ENCODE measurements around the gene ZNF467.
A peak's percentile ranks its signal among the peaks of the same experiment; 100 is the strongest.

ZNF467 gene

DNA sequence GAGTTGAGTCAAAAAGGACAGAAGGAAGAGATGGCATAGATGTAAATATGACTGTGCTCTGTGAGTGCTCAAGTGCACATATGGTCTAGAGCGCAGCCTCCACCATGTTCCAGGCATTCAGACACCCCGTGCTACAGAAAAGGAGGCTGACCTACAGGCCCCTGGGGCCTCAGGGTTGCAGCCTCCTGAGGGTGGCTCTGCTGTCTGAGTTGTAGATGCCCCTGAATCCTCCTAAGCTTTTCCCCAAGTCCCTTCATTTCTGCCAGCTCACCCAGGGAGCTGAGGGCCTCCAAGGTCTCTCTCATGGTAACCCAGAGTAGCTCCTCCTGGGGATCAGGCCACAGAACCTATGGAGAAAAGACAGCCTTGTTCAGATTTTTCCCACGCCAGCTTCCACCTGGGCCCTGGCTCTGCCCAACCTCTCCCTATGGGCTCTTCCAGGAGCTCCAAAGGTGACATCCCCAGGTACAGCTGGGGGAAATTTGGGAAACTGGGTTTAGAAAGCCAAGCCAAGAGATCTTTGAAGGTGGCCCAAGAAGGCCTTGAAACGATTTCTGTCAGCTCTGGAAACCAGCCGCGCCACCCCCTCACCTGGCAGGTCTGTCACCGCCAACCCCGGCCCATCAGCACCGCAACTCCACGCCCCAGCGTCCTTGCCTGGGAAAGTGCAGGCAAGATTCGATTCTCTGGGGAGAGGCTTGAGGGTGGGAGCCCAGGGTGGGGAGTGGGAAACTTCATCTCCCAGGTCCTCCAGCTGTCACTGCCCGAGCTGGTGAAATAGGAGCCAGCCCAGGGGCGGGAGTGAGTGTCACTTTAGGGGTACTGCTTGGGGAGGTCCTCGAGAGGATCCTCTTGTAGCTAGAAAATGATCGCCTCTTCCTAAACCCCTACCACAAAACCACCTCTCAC is 2.4 kb downstream of the ZNF467 start:
- no peak for DNase-seq (ENCODE audit: low spot score)

DNA sequence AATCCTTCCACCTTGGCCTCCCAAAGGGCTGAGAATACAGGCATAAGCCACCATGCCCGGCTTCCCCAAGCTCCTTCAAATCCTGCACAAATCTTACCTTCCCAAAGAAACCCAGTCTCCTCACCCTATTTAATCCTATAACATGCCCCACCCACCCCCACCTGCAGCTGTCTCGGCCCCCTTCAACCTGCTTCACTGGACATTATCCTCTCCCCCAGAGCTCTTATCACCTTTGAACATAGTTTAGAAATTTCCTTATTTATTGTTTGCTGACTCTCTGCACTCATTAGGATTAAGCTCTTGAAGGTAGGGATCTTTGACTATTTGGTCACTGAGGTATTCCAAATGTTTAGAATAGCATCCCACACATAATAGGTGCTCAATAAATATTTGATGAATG is 3.5 kb downstream of the ZNF467 start:
- no peak for DNase-seq (ENCODE audit: low spot score)

DNA sequence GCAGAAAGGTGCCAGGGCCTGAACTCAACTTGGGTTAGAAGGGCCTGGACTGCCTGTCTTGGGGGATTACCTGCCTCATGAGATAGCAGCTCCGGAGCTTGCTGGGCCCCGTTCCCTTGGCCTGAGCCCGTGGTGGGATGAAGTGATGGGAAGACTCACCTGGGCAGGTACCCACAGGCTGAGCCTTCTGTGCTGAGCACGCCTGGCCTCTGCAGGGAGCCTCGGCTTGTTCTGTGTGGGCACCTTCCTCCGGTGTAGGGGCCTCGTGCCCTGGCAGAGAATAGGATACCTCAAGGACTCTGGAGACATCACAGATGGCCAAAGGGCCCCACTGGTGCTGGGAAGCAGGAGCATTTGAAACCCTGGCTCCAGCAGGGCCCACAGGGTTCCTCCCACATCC is 4.5 kb downstream of the ZNF467 start:
- DNase-seq (ENCODE audit: low spot score): no peak

DNA sequence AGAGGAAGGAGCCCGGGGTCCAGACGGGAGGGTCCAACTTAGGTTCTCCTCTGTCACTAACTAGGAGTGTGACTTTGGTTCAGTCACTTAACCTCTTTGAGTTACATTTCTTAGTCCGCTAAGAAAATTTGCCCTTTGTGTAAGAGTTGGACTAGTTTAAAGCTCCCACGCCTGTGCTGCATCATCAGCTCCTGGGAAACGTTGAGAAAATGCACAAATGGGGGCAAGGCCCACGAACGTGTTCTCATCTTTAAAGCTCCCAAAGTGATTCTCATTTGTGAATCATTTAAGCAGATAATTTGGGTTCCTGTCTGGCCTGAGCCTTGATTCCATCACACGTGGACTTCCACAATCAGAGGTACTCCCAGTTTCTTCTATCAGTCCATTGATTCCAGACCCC is 6.3 kb downstream of the ZNF467 start:
- no peak for DNase-seq (ENCODE audit: low spot score)

DNA sequence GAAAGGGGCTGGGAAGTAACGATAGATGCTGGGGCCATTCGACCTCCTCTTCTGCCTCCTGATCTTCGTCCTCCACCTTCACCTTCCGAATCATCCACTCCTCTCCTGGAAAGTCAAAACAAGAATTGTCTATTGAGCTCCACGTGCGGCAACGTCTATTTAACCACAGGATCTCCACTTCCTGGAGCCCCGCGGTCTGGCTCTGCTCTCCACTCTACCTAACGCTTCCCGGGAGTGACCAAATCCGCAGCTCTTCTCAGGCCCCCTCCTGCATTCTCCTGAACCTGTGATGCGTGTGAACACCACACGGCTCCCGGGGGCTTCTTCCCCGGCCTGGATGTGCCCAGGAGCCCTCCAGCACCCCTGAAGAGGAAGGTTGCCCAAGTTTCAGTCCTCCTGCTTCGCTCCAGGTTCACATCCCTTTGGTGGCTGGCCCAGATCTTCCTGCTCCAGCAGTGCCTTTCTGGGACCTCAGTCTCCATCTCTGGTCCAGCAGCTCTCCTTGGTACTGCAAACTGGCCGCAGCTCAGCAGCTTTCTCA is 7.2 kb downstream of the ZNF467 start:
- no peak for DNase-seq (ENCODE audit: low spot score)

DNA sequence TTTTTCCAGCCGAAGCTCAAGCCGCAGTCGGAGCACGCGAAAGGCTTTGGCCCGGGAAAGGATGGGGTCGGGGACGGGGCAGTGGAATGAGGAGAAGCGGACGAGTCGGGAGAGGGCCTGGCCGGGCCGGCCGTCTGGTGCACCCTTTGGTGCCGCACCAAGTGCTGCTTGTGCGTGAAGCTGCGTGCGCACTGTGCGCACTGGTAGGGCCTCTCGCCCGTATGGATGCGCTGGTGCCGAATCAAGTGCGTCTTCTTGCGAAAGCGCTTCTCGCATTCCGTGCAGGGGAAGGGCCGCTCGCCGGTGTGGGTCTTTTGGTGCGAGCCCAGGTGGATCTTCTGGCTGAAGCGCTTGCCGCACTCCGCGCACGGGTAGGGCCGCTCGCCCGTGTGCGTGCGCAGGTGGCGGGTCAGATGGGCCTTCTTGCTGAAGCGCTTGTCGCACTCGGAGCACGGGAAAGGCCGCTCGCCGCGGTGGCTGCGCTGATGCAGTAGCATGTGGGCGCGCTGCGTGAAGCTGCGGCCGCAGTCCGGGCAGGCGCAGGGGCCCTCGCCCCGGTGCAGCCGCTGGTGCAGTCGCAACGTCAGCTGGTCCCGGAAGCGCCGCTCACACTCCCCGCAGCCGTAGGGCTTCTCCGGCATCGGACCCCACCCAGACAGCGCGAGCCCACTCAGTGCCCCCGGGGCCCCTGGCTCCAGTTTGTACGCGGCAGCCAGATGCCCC is 7.8 kb downstream of the ZNF467 start:
- no peak for DNase-seq (ENCODE audit: low spot score)

DNA sequence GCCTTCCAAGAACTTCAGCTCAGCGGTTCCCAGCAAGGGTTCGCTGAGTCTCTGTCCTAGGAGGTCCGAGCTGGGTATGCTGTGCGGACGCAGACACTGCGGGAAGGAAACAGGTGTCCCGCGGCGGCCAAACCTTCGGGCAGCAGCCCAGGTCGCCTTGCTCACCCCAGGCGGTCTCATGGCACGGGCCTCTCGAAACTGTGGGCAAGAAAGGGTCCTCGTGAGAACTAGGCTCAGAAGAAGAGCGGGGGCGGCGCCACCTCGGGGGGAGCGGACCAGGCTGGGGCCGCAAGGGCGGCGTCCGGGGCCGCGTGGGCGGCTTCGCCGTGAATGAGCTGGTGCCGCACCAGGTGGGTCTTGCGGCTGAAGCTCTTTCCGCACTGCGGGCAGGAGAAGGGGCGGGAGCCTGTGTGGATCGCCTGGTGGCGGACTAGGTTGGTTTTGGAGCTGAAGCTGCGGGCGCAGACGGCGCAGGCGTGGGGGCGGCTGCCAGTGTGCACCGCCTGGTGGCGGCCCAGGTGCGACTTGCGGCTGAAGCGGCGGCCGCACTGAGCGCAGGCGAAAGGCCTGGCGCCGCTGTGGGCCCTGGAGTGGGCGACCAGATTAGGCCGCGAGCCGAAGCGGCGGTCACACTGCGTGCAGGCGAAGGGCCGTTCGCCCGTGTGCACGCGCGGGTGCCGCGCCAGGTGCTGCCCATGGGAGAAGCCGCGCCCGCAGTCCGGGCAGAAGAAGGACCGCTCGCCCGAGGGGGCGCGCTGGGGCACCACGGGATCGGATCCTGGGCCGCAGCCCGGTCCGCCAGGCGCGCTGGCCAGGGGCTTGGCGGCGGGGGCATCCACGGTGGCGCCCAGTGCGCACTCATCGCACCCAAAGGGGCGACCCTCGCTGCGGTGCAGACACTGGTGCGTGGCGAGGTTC is 8.6 kb downstream of the ZNF467 start:
- no peak for DNase-seq (ENCODE audit: low spot score)

DNA sequence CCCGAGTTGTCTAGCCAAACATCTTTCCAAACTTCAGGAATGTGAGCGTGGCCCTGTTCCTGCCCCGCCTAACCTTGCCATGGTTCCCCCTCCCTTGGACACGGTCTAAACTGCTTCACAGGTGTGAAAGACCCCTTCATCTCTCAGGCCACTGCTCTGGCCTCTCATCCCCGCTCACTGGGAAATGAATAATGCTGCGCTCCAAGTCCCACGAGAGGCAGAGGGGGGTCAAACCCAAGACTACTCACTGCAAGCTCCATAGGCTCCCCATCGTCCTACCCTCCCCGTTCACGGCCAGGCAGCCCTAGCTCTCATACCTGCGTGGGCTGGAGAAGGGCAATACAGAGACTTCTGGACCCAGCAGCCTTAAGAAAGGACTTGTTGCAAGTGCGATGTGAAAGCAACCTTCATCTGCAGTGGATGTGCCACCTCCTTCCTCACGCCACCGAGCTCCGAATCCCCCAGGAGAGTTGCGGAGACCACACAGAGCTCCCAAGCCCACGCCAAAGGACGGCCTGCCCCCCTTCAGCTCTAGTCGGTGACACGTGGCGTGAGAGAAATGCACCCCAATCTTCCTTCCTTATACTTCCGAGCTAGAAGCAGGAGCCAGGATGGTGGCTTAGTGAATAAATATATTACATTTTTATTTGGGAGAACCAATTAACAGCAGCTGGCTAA is 9.7 kb downstream of the ZNF467 start:
- no peak for DNase-seq (ENCODE audit: low spot score)

DNA sequence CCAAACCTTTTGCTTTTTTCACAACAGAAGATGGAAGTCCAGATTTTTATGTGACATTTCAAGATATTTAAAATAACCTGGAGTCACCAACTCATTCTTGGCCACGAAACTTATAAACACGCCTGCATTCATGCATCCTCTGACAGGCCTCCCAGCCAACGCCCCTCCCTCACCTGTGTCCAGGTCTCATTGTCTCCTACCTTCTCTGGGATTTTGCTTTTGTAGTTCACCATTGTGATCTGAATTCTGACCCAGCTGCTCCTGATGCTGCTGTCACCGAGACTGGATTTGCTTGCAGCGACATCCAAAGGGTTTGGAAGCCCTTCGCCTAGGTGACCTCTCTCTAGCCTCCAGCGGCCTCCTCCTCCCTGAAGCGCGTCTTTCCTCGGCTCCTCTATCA is 10.8 kb downstream of the ZNF467 start:
- no peak for DNase-seq (ENCODE audit: low spot score)

DNA sequence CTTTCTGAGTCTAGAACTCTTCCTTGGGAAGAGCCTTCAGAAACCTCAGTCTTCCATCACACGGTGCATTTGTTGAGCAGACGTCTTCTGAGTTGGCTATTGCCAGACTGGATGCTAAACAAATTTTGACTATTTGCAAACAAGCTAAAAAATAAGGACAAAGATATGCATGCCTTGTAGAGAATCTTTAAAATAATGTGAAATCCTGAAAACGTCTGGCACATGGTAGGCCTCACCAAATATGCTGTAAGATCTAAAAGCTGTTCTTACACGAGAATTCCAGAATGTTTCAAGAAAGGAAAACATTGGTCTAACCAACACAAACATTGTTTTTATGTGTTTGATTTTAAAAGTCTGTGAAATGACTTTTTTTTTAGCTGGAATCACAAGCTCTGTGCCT is 11.3 kb downstream of the ZNF467 start:
- DNase-seq (ENCODE audit: low spot score): no peak

DNA sequence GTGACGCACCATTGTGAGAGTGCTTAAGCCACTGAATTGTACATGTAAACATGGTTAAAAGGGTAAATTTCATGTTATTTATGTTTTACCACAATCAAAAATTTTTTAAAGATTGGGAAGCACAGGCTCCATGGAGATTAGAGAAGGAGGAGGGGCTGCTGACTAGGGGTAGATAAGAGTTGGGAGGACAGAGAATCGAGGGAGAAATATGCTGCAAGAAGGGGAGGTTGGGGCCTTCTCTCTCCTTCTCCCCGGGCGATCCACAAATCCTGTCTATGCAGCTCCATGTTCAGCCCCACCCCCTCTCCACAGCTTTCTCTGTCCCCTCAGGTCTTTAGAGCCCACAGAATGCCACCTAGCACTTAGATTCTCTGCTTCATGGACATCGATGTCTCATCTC is 12.1 kb downstream of the ZNF467 start:
- DNase-seq (ENCODE audit: low spot score): no peak

DNA sequence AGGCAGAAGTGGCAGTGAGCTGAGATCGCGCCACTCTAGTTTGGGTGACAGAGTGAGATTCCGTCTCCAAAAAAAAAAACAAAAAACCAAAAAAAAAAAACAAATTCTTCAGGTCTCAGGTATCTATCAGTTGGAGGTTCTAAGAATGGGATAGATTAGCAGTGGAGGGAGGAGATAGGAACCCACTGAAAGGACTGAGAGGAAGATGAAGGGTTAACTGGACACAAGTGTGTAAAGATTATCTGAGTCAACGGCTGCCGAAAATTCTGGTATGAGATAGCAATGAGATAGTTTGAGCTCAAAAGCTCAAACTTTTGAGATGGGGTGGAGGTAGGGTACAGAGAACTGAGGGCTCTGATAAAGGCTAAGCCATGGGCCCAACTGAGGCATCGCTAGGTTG is 12.8 kb downstream of the ZNF467 start:
- no peak for DNase-seq (ENCODE audit: low spot score)

DNA sequence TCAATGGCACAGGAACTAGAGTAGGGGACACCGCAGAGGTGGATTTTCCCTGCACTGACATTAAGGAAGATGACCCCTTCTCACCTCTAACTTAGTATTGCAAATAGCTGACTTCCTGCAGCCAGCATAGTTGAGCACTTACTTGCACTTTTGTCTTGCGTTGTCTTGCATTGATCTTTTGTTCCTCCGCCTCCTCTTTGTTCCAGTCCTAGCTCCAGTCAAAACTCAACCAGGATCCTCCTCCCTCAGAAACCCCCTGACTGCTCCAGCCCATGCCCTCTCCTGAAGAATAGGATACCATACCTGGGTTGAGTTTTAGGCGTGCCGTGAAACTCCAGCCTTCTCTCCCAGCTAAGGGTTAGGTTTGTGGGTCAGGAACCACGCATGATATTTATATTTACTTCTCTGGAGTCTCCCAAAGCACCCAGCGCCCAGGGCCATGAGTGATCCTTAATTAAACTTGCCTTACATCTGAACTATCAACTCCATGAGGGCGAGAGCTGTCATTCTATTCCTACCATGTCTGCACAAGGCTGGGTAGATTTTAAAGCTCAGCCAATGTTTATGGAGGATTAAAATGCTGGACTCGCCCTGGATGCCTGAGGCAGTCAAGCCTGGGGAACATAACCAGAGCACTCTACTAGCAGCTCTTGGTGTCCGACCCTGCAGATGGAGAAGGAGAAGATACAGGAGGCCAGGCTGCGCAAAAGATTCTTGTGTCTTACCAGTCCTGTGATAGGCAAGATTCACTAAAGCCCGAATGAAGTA is 14.1 kb downstream of the ZNF467 start:
- no peak for DNase-seq (ENCODE audit: low spot score)

DNA sequence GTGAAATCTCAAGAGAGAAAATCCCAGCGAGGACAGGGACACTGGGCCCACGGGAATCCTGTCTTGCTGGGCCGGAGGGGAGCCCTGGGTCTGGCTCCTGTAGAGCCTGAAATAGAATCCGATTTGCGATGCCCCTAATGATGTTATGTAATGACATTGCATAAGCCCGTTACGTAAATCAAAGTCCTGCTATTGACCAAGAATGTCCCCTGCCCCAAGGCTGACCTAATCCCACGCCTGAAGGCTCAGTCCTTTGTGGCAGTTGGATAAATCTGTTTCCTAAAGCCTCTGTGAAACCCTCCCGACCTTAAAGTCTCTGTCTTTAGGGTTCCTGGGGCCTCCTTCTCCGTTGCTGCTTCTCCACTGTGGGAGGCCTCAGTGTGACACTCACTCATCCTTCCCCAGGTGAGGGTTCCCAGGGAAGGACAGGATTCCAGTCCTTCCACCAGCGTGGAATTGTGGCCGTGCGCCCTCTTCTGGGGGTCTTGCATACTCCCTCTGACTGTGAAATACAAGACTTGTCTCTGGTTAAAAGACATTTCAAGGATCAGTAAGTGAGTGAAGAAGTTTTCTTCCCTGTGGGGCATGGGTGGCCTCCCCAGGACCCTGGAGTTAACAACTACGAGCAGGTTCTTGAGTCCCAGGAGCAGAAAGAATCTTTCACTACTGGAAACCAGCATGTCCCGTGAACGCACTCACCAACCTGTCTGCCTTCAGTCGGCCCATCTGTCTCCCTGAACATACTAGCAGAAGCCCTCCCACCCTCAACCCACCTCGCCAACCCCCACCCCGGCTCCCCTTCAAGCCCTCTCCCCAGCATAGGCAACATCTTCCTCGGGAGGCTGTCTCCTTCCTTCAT is 19.8 kb downstream of the ZNF467 start:
- peak; percentile 72 for DNase-seq (ENCODE audit: low spot score)

DNA sequence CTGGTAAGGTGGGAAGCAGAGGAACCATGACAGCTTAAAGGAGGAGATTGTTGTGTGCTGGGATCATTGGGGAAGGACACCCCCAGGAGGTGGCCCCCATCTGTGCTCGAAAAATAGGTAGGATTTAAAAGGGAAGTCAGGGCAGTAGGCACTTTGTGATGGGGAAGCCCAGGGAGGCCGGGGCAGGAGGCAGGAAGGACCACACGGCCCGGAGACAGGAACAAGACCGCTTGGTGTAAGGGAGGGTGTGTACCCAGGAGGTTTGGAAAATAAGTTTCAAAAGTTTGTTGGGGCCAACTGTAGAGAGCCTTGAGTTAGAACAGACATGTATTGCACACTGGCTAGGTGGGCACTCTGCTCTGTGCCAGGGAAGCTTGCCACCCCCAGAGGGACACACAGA is 20.7 kb downstream of the ZNF467 start:
- no peak for DNase-seq (ENCODE audit: low spot score)

DNA sequence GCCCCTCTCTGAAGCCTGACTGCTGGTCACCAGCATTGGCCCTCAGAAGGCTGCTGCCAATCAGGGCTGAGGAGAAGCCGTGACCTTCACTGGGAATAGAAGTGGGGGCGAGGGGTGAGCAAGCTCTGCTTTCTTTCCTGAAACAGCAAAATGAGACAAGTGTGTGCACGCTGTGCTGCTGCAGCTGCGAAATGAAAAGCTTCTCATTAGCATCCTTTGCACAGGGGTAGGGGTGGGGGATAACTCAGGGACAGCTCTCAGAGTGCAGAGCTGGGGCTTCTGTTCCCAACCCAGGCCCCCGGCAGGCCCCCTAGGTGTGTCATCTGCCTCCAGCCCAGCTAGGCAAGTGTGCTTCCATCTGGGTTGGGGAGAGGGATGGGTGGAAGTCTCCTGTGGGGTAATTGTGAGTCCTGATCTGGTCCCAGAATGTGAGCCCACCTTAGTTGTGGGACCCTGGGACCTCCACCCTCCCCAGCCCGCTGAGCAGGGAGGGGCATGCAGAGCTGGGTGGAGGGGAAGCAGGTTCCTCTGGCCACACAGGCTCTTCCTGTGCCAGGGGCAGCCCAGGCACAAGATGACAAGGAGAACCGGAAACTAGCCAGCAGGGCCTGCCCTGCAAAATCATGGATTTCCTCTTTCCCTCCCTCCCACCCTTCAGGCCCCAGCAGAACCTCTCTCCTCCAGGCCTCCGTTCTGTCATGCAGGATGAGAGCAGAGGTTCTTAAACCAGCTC is 22.2 kb downstream of the ZNF467 start:
- DNase-seq (ENCODE audit: low spot score): no peak

DNA sequence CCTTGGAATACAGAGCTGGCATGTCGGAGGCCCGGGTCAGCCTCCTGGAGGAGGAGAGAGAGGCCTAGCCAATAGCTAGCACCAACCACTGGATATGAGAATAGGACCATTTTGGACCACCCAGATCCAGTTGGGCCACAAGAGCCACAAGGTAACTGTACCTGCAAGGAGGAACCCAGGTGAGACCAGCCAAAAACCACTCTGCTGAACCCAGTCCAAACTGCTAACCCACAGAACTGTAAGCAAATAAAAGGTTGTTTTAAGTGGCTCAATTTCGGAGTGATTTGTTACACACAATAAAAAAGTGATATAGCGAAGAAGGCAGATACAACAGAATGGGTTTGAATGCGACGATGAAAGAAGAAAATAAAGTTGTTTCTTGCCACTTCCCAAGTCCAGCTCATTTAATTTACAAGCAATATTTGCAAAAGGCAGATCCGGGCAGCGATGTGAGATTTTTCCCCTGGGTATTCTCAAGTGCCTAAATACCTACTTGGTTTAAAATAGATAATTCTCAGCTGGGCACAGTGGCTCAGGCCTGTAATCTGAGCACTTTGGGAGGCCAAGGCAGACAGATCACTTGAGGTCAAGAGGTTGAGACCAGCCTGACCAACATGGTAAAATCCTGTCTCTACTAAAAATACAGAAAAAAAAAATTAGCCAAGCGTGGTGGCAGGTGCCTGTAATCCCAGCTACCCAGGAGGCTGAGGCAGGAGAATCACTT is 23.1 kb downstream of the ZNF467 start:
- DNase-seq (ENCODE audit: low spot score): no peak

DNA sequence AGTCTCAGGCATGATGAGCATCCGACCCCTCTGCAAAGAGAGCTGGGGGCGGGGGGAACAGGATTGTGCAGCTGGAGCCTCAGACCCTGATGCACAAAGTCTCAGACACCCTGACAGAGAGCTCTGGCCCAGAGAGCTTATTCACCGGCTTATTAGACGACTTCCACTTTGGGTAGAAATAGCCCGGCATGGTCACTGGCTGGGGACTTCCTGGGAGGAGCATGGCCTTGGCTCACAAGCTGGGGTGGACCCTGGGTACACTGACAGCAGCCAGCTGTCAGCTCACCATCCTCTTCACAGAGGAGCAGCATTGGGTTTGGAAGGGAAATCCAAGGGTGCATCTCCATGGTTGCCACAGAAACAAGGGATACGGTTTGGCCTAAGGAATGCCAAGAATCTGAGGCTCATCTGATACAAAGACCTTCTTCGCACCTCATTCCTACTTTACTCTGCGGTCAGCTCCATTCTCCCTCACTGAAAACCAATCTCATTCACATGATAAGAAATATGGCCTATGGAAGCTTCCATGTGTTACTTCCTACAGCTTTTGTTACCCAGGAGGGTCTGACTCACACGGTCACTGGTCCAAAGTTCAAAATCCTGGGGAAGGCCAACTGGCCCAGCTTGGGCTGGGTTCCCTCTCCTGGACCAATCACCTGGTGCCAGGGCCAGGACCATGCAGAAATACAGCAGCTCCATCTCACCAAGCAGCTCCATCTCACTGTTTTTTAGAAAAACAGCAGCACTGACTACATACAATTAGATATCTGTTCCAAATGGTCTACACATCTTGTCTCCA is 25.1 kb downstream of the ZNF467 start:
- DNase-seq (ENCODE audit: low spot score): no peak
